ENCODE data around the gene CDK5RAP3.
"Not testable (repeated sequence)": the region's sequence is repeated elsewhere in the genome, so short reads cannot be mapped to it uniquely, and the experiment has no call there.

- TF ChIP-seq, protein P1, sequence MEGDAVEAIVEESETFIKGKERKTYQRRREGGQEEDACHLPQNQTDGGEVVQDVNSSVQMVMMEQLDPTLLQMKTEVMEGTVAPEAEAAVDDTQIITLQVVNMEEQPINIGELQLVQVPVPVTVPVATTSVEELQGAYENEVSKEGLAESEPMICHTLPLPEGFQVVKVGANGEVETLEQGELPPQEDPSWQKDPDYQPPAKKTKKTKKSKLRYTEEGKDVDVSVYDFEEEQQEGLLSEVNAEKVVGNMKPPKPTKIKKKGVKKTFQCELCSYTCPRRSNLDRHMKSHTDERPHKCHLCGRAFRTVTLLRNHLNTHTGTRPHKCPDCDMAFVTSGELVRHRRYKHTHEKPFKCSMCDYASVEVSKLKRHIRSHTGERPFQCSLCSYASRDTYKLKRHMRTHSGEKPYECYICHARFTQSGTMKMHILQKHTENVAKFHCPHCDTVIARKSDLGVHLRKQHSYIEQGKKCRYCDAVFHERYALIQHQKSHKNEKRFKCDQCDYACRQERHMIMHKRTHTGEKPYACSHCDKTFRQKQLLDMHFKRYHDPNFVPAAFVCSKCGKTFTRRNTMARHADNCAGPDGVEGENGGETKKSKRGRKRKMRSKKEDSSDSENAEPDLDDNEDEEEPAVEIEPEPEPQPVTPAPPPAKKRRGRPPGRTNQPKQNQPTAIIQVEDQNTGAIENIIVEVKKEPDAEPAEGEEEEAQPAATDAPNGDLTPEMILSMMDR (IDR thresholded peaks at IDR 0.05): not testable (repeated sequence)
- TF ChIP-seq POLR2A (IDR thresholded peaks at IDR 0.05): not testable (repeated sequence)
Observed at GRCh38 chr17:47935468-47935867, 35.4 kb upstream of the CDK5RAP3 start.

All from lower leg skin (tissue), 3 donors.